Neural cell (in vitro differentiated cells): ENCODE data around the gene RNGTT. TPM values are rescaled to one million over a fixed set of nuclear protein-coding genes. Genes with fewer than 3 reads are reported as not detected.

ENCODE experiments used
- H2AFZ ChIP-seq: fragments of 200-600, 300-800 bp; sonication (generic), shearing (Covaris generic); 2 replicates; pipeline ENCODE4 v1.6.0; 2014; ENCODE audit warnings: low read depth, mild to moderate bottlenecking, antibody characterized with exemption, low read length, moderate library complexity
- H3F3A ChIP-seq: fragments of 200-600 bp; shearing (Covaris generic); 2 replicates; pipeline ENCODE4 v1.6.1; 2016; ENCODE audit warnings: mild to moderate bottlenecking, moderate library complexity, mixed read lengths, antibody characterized with exemption, low read length; ENCODE audit not compliant: insufficient read depth, poor library complexity, severe bottlenecking
- H3K27ac ChIP-seq: fragments of 200-600, 300-800 bp; sonication (generic), shearing (Covaris generic); 2 replicates; pipeline ENCODE4 v1.5.1; 2014; ENCODE audit warnings: mild to moderate bottlenecking, low read length, moderate library complexity
- H3K27me3 ChIP-seq: fragments of 300-800, 200-600 bp; sonication (generic), shearing (Covaris generic); 2 replicates; pipeline ENCODE4 v1.6.0; 2014; ENCODE audit warnings: mild to moderate bottlenecking, low read depth, low read length, moderate library complexity; ENCODE audit not compliant: insufficient read depth
- H3K36me3 ChIP-seq: fragments of 300-800, 200-600 bp; sonication (generic), shearing (Covaris generic); 2 replicates; pipeline ENCODE4 v1.5.1; 2014; ENCODE audit warnings: mild to moderate bottlenecking, antibody characterized with exemption, low read length, moderate library complexity; ENCODE audit not compliant: insufficient read depth
- H3K4me2 ChIP-seq: fragments of 300-800, 200-600 bp; sonication (generic), shearing (Covaris generic); 2 replicates; pipeline ENCODE4 v1.6.0; 2014; ENCODE audit warnings: mild to moderate bottlenecking, low read length
- H3K4me3 ChIP-seq: fragments of 300-800, 200-600 bp; sonication (generic), shearing (Covaris generic); 2 replicates; pipeline ENCODE4 v1.5.1; 2014; ENCODE audit warnings: mild to moderate bottlenecking, low read length, moderate library complexity
- H3K79me2 ChIP-seq: fragments of 200-600 bp; shearing (Covaris generic); replicated peaks from 2 replicates; pipeline ENCODE4 v1.6.0; 2014; ENCODE audit warnings: mild to moderate bottlenecking, low read length, moderate library complexity; ENCODE audit not compliant: insufficient read depth
- H3K9ac ChIP-seq: fragments of 300-800, 200-600 bp; sonication (generic), shearing (Covaris generic); 2 replicates; pipeline ENCODE4 v1.6.1; 2016; ENCODE audit warnings: mild to moderate bottlenecking, low read length, mixed read lengths
- H3K9me2 ChIP-seq: fragments of 200-600 bp; shearing (Covaris generic); 2 replicates; pipeline ENCODE4 v1.6.1; 2016; ENCODE audit warnings: mild to moderate bottlenecking, low read length, mixed read lengths; ENCODE audit not compliant: insufficient read depth
- H3K9me3 ChIP-seq: fragments of 200-600, 300-800 bp; sonication (generic), shearing (Covaris generic); 2 replicates; pipeline ENCODE4 v1.6.1; 2016; ENCODE audit warnings: mild to moderate bottlenecking, mixed run types, low read length, moderate library complexity, mixed read lengths
- H4K20me1 ChIP-seq: fragments of 200-600 bp; shearing (Covaris generic); 2 replicates; pipeline ENCODE4 v1.6.1; 2016; ENCODE audit warnings: mild to moderate bottlenecking, mixed run types; ENCODE audit not compliant: insufficient read depth
- EP300 ChIP-seq: fragments of 450-650 bp; conservative IDR thresholded peaks from 2 replicates; pipeline ENCODE4 v1.6.1; 2014; ENCODE audit warnings: antibody characterized with exemption, mild to moderate bottlenecking, moderate library complexity; ENCODE audit not compliant: poor library complexity, severe bottlenecking
- EZH2 ChIP-seq: fragments of 200-600, 300-800 bp; shearing (Covaris generic), sonication (generic); IDR thresholded peaks from 2 replicates; pipeline ENCODE4 v1.6.1; 2014; ENCODE audit warnings: antibody characterized with exemption, low read length, borderline replicate concordance, mild to moderate bottlenecking; ENCODE audit not compliant: insufficient read depth, poor library complexity, severe bottlenecking
- MXI1 ChIP-seq: fragments of 450-650 bp; conservative IDR thresholded peaks from 2 replicates; pipeline ENCODE4 v1.6.1; 2014; ENCODE audit warnings: antibody characterized with exemption, mild to moderate bottlenecking; ENCODE audit not compliant: poor library complexity, severe bottlenecking
- POLR2AphosphoS5 ChIP-seq: IDR thresholded peaks from 2 replicates; pipeline ENCODE4 v1.6.1; 2012
- RAD21 ChIP-seq: fragments of 450-650 bp; conservative IDR thresholded peaks from 2 replicates; pipeline ENCODE4 v1.6.1; 2014; ENCODE audit warnings: antibody characterized with exemption, mild to moderate bottlenecking, moderate library complexity
- SMC3 ChIP-seq: fragments of 450-650 bp; conservative IDR thresholded peaks from 2 replicates; pipeline ENCODE4 v1.6.1; 2014; ENCODE audit warnings: antibody characterized with exemption, mild to moderate bottlenecking, moderate library complexity; ENCODE audit not compliant: poor library complexity
- TAF1 ChIP-seq: IDR thresholded peaks from 2 replicates; pipeline ENCODE4 v1.6.1; 2012; ENCODE audit warnings: low read depth
- polyA plus RNA-seq: library from polyadenylated mRNA; depleted of rRNA; stranded (reverse); fragments of >200 nt; gene quantifications from 2 replicates; pipeline ENCODE4 v1.2.3, GENCODE V29; 2014
- TF ChIP-seq, protein P1 (sequence below): fragments of 450-650 bp; IDR thresholded peaks from 2 replicates; pipeline ENCODE4 v1.5.1; 2014; ENCODE audit warnings: antibody characterized with exemption, mild to moderate bottlenecking, moderate library complexity; ENCODE audit not compliant: poor library complexity, severe bottlenecking
- TF ChIP-seq, protein P2 (sequence below): IDR thresholded peaks from 2 replicates; pipeline ENCODE4 v1.6.1; 2012; ENCODE audit warnings: borderline replicate concordance

Gene RNGTT
- polyA plus RNA-seq, 1 donor from 2014 or later = 28.3 TPM

DNA sequence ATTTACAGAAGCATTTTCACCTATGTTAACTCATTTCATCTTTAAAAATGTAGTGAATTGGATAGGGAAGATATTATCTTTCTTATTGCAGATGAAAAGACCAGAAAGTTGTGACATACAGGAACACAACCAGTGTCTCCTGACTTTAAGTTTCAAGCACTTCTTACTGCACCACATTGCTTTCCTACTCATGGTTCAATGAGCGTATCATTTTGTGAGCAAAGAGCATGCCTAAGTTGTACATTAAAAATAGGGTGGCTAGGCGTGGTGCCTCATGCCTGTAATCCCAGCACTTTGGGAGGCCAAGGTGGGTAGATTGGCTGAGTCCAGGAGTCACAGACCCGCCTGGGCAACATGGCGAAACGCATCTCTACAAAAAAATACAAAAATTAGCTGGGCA, 21.2 kb upstream of the RNGTT start:
- H3K4me2 ChIP-seq = no peak overlapping the region
- TF ChIP-seq TAF1 (no peak), RAD21 (no peak), EZH2 (no peak)
- TF ChIP-seq, protein P1, sequence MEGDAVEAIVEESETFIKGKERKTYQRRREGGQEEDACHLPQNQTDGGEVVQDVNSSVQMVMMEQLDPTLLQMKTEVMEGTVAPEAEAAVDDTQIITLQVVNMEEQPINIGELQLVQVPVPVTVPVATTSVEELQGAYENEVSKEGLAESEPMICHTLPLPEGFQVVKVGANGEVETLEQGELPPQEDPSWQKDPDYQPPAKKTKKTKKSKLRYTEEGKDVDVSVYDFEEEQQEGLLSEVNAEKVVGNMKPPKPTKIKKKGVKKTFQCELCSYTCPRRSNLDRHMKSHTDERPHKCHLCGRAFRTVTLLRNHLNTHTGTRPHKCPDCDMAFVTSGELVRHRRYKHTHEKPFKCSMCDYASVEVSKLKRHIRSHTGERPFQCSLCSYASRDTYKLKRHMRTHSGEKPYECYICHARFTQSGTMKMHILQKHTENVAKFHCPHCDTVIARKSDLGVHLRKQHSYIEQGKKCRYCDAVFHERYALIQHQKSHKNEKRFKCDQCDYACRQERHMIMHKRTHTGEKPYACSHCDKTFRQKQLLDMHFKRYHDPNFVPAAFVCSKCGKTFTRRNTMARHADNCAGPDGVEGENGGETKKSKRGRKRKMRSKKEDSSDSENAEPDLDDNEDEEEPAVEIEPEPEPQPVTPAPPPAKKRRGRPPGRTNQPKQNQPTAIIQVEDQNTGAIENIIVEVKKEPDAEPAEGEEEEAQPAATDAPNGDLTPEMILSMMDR = no peak
- TF ChIP-seq, protein P2, sequence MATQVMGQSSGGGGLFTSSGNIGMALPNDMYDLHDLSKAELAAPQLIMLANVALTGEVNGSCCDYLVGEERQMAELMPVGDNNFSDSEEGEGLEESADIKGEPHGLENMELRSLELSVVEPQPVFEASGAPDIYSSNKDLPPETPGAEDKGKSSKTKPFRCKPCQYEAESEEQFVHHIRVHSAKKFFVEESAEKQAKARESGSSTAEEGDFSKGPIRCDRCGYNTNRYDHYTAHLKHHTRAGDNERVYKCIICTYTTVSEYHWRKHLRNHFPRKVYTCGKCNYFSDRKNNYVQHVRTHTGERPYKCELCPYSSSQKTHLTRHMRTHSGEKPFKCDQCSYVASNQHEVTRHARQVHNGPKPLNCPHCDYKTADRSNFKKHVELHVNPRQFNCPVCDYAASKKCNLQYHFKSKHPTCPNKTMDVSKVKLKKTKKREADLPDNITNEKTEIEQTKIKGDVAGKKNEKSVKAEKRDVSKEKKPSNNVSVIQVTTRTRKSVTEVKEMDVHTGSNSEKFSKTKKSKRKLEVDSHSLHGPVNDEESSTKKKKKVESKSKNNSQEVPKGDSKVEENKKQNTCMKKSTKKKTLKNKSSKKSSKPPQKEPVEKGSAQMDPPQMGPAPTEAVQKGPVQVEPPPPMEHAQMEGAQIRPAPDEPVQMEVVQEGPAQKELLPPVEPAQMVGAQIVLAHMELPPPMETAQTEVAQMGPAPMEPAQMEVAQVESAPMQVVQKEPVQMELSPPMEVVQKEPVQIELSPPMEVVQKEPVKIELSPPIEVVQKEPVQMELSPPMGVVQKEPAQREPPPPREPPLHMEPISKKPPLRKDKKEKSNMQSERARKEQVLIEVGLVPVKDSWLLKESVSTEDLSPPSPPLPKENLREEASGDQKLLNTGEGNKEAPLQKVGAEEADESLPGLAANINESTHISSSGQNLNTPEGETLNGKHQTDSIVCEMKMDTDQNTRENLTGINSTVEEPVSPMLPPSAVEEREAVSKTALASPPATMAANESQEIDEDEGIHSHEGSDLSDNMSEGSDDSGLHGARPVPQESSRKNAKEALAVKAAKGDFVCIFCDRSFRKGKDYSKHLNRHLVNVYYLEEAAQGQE = no peak
- H3K79me2 ChIP-seq = no peaks in the 10 kb centered on the region
- no peaks in the 10 kb centered on the region for H3K9me2 ChIP-seq
- H3F3A ChIP-seq = no peaks in the 10 kb centered on the region
- H3K27ac ChIP-seq = no peak overlapping the region
- H3K9ac ChIP-seq = no peak overlapping the region
- H3K27me3 ChIP-seq = no peaks in the 10 kb centered on the region
- H3K4me3 ChIP-seq = no peak overlapping the region
- H4K20me1 ChIP-seq = no peaks in the 10 kb centered on the region
- no peaks in the 10 kb centered on the region for H3K9me3 ChIP-seq
- no peaks in the 10 kb centered on the region for H3K36me3 ChIP-seq
- no peak overlapping the region for H2AFZ ChIP-seq

DNA sequence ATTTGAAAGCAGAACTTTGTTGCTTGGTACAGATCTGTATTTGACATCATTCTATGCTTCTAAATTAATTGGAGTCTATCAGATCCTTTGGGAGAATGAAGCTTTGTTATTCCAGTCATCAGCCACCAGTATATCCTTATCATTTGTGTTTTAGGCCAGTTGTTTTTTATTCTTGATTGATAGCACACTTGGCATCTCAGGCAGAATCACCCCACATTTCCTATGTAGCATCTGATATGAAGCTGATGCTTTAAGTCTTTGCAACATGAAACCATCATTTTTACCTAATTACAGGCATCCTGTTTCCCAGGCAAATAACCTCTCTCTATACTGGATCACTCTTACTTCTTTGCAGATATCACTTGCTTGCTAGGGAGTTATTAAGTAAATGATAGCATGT, 20.7 kb upstream of the RNGTT start:
- no peak overlapping the region for H3K4me3 ChIP-seq
- H3F3A ChIP-seq = no peaks in the 10 kb centered on the region
- H3K79me2 ChIP-seq = no peaks in the 10 kb centered on the region
- TF ChIP-seq EZH2 (no peak), MXI1 (no peak), POLR2AphosphoS5 (no peak), RAD21 (no peak), TAF1 (no peak), EP300 (no peak), SMC3 (no peak)
- TF ChIP-seq, protein P2 = no peak
- TF ChIP-seq, protein P1 = no peak
- no peak overlapping the region for H3K4me2 ChIP-seq
- no peaks in the 10 kb centered on the region for H3K36me3 ChIP-seq
- no peak overlapping the region for H2AFZ ChIP-seq
- no peak overlapping the region for H3K27ac ChIP-seq
- no peaks in the 10 kb centered on the region for H4K20me1 ChIP-seq
- H3K9me2 ChIP-seq = no peaks in the 10 kb centered on the region
- H3K27me3 ChIP-seq = no peaks in the 10 kb centered on the region
- no peak overlapping the region for H3K9ac ChIP-seq
- H3K9me3 ChIP-seq = no peaks in the 10 kb centered on the region
